Esophagus (tissue), 2 donors: ENCODE data around the gene MPRIP. TPM values are rescaled to one million over a fixed set of nuclear protein-coding genes. Genes with fewer than 3 reads are reported as not detected.

Experiments
- H3K27ac ChIP-seq, 2 donors: one replicate each; pipeline ENCODE4 v1.5.1; 2013; ENCODE audit warnings: low read depth in 2 of 2, mild to moderate bottlenecking in 2 of 2, inconsistent platforms in 1 of 2, low read length in 1 of 2, moderate library complexity in 1 of 2
- H3K27me3 ChIP-seq, 2 donors: one replicate each; pipeline ENCODE4 v1.6.1; 2013; ENCODE audit warnings: low read length in 2 of 2, control low read depth in 1 of 2, mild to moderate bottlenecking in 1 of 2; ENCODE audit not compliant: insufficient read depth in 2 of 2, control insufficient read depth in 1 of 2
- H3K36me3 ChIP-seq, 2 donors: one replicate each; pipeline ENCODE4 v1.6.1; 2013; ENCODE audit warnings: low read length in 1 of 2; ENCODE audit not compliant: control insufficient read depth in 2 of 2, insufficient read depth in 2 of 2
- H3K4me1 ChIP-seq, 2 donors: one replicate each; pipeline ENCODE4 v1.6.1; 2013; ENCODE audit warnings: low read length in 1 of 2; ENCODE audit not compliant: control insufficient read depth in 2 of 2, insufficient read depth in 2 of 2
- H3K4me3 ChIP-seq, 2 donors: one replicate each; pipeline ENCODE4 v1.5.1; 2013; ENCODE audit warnings: low read length in 2 of 2, mild to moderate bottlenecking in 2 of 2, low read depth in 1 of 2, moderate library complexity in 1 of 2
- H3K9me3 ChIP-seq, 2 donors: one replicate each; pipeline ENCODE4 v1.6.1; 2013; ENCODE audit warnings: mild to moderate bottlenecking in 2 of 2, low read depth in 1 of 2, low read length in 1 of 2, moderate library complexity in 1 of 2; ENCODE audit not compliant: control insufficient read depth in 2 of 2, insufficient read depth in 1 of 2
- WGBS, 2 donors: extraction: QIAGEN DNeasy Blood & Tissue Kit; methylation state at CpG; one replicate each; pipeline ENCODE4 v1.1.7; 2013; 5-methylcytosine and 5-hydroxymethylcytosine counted together
- polyA plus RNA-seq, 2 donors: library from polyadenylated mRNA; stranded (reverse); fragments of 200-250 nt; gene quantifications; one replicate each; pipeline ENCODE4 v1.2.3, GENCODE V29; 2013
- donor health status: healthy with polysubstance abuse.
- donor health status: Bipolar disorder and iron deficiency.

Gene MPRIP
- polyA plus RNA-seq, 2 donors = 122 to 226 TPM

DNA sequence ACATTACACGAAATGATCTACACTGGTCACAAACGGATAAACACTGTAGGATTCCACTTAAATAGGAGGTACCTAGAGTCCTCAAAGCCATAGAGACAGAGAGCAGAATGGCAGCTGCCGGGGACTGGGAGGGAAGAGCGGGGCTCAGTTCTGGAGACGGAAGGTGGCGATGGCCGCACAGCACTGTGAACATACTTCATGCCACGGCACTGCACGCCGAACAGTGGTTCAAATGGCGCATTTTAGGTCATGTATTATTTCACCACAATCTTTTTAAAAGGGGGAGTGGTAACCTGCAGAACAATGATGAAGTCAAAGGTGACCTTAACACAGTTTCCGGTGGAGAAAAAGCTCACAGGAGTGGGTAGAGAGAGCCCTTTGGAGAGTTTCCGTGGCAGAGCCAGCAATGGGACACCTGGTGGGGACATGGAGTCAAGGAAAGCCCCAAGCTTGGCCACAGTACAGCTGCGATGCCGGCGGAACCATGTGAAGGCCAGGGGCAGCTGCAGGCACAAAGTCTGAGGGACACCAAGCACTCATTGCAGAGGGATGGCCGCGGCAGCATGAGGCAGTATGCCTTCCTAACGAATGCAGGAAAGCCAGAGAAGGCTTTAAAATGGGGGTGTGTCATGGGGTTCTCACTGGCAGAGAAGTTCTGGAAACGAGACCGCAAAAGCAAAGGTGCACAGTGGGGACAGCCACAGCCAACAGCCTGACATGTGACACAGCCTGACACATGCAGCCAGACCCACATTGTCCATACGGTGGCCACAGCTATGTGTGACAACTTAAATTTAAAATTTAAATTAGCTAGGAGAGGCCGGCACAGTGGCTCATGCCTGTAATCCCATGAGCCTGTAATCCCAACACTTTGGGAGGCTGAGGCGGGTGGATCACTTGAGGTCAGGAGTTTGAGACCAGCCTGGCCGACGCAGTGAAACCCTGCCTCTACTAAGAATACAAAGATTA is 187.4 kb downstream of the MPRIP start:
- Histone ChIP-seq H3K4me3 (no peak overlapping the region), H3K27me3 (no peaks in the 10 kb centered on the region), H3K36me3 (peaks cover 11 to 60% of the 10 kb centered on the region in 2 donors), H3K9me3 (peaks cover 0 to 2% of the 10 kb centered on the region in 2 donors), H3K4me1 (peaks cover 0 to 2% of the 10 kb centered on the region in 2 donors), H3K27ac (no peak overlapping the region)
- 91 to 92% methylated on average over 26 of the region's 26 CpGs for WGBS, 2 donors

DNA sequence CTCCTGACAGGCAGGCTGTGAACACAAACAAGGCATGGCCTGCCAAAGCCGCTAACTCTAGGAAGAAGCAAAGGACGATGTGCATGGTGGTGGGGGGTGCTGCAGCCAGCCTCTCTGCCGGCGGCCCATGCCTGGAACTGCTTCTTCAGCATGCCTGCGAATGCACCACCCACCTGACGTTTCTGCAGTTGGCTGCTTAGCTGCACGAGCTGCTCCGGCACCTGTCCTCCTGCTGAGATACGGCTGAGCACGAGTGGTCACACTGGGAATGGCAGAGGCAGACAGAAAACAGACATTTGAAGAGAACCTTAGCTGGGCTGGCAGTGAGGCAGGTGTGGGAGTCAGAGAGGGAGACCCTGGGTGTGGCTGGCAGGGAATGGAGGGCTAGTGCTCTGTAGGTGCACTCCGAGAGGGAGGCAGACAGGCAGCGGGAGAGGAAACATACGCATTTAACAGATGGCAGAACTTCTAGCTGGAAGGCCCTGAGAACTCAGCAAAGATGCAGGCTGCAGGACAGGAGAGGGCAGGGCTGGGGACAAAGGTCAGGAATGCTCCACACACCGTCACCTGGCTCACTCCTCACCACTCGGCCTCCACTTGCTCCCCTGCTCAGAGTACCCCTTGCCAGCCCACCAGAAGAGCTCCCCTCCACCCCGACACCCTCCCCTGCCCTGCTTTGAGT is 189.5 kb downstream of the MPRIP start:
- no peak overlapping the region for H3K27ac ChIP-seq

DNA sequence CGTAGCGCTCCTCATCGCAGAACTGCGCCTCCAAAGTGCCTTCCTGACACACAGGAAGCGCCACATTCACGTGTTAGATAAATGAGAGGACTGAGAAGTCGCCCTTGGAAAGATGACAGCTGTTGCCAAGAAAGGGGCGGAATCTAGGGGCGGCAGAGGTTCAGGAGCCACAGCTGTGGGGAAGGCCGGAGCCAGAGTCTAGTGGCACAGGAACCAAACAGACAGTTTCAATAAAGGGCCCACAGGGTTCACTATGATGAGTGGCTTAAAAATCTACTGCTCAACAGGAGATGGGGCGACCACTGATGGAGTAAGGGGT is 190.0 kb downstream of the MPRIP start:
- Histone ChIP-seq H3K4me1 (peaks cover 3 to 4% of the 10 kb centered on the region in 2 donors), H3K27ac (no peak overlapping the region), H3K36me3 (peaks cover 3 to 40% of the 10 kb centered on the region in 2 donors), H3K4me3 (no peak overlapping the region), H3K9me3 (peaks cover 0 to 2% of the 10 kb centered on the region in 2 donors), H3K27me3 (no peaks in the 10 kb centered on the region)
- 74 to 80% methylated on average over 11 of the region's 11 CpGs for WGBS, 2 donors

More for the DNA sequence above, 189.5 kb downstream of the MPRIP start:
- Histone ChIP-seq H3K9me3 (peaks cover 0 to 2% of the 10 kb centered on the region in 2 donors), H3K4me1 (peaks cover 3 to 4% of the 10 kb centered on the region in 2 donors), H3K36me3 (peaks cover 3 to 45% of the 10 kb centered on the region in 2 donors), H3K27me3 (no peaks in the 10 kb centered on the region), H3K4me3 (no peak overlapping the region)
- WGBS, 2 donors = 74 to 82% methylated on average over 16 of the region's 16 CpGs

DNA sequence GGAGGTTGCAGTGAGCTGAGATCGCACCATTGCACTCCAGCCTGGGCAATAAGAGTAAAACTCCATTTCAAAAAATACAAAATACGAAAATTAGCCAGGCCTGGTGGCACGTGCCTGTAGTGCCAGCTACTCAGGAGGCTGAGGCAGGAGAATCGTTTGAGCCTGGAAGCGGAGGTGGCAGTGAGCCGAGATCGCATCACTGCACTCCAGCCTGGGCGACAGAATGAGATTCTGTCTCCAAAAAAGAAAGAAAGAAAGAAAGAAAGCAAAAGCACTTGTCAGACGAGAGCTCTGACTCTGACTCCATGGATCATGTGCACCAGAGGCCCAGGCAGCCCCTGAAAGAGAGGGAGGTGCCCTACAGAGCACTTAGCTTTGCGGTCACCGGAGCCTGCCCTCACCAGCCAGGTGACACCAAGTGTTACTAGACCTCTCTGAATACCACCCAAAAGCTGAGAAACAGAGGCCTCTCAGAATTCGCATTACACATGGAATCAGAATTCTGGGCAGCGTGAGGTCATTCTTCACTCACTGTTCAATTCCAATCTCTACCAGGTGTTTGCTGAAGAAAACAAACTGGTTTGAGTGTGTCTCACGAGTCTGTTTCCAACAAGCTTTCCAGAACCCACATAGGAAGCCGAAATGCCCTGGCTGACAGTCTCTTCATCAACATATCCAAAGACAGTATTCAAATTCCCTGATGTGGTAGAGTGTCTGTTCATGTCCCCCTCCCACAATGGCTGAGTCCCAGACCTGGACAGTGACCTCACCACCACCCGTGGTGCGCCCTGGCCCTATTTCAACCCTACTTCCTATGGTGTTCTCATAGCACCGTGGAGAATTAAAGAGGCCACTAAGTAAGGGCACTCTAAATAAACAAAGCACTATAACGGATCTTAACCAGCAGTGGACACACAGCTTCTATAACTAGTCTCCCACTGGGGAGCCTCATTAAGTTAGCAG is 193.2 kb downstream of the MPRIP start:
- Histone ChIP-seq H3K9me3 (peaks cover 0 to 2% of the 10 kb centered on the region in 2 donors), H3K4me1 (peaks cover 3 to 4% of the 10 kb centered on the region in 2 donors), H3K36me3 (peaks cover 0 to 16% of the 10 kb centered on the region in 2 donors), H3K27ac (peak overlapping the region in 1 of 2 donors; percentile 95), H3K27me3 (no peaks in the 10 kb centered on the region), H3K4me3 (peak overlapping the region; percentile 92 to 96)
- 44 to 46% methylated on average over 19 of the region's 19 CpGs for WGBS, 2 donors

DNA sequence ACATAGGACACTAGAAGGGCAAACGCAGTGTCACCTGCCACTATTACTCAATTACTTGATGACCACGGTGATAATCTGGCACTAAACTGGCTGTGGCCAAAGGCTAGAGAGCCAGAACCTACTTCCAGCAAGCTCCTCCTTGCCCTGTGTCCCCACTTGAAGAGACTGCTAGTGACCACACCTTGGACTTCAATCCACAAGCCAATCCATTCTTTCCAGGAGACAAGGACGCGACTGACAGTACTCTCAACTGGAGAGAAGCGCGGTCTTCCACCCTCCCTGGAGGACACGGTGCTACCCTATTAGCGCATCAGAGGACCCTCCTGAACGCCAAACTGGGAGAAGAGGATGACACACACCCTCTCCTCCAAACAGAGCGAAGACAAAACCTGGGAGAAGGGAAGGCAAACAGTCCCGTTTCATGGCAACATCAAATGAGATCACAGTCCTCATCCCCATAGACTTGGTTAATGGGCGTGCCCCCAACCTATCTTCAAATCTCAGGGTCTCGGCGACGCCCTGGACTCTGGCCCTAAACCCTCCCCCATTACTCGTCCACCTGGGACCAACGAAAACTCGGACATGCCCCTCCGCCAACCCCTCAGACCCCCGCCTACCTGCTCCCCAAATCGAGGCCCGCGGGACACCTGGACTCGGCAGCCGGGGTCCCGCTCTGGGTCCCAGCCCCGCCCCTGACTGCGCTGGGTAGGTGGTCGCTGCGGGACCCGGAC is 194.2 kb downstream of the MPRIP start:
- Histone ChIP-seq H3K27me3 (no peaks in the 10 kb centered on the region), H3K36me3 (peaks cover 0 to 10% of the 10 kb centered on the region in 2 donors), H3K4me1 (peaks cover 3 to 4% of the 10 kb centered on the region in 2 donors), H3K4me3 (peak overlapping the region; percentile 92 to 96), H3K9me3 (peaks cover 0 to 2% of the 10 kb centered on the region in 2 donors), H3K27ac (peak overlapping the region; percentile 93 to 95)
- 1% methylated on average over 31 of the region's 31 CpGs for WGBS, 2 donors

DNA sequence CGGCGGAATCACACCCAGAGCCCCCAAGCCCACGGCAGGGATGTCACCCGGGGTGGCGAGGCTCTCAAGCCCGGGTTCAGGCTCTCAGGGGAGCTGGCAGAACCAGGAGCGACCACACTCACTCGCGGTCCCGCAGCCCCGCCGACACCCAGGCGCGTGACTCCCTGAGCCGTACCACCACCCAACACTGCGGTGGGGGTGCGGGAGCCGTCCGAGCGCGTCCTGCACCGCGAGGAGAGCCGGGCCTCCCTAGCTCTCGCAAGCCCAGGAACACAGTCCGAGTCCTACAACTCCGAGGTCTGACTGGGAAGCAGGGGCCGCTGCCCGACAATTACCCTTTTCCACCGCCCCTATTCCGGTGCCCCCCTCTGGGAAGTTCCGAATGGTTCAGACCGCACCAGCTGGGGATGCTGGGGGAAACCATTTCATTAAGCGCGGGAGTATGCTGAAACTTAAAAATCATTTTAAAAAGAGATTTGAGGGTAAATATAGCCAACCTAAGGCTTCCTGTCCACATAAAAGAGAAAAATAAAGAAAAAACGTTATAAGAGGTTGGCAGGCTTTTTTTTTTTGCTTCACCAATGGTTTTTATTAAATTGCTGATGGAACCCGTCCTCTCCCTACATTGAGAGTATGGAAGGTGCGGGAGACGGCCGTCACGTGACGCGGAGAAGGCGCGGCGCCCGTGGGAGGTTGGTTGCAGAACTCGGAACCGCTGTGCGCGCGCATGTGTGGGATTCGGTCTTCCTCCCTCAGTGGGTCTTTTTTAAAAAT is 195.0 kb downstream of the MPRIP start, which contains the start of gene FLCN:
Gene FLCN, minus strand, starts transcription at position 143 of the 774 bp plus-strand sequence. CDS start 9,031 bp downstream, outside the sequence.
- Histone ChIP-seq H3K4me3 (peak within 1 kb of the TSS; percentile 92 to 96), H3K4me1 (peaks cover 2 to 3% of the 10 kb centered on the region in 2 donors), H3K27ac (peak within 1 kb of the TSS; percentile 93 to 95), H3K27me3 (no peaks in the 10 kb centered on the region), H3K36me3 (peaks cover 0 to 3% of the 10 kb centered on the region in 2 donors), H3K9me3 (no peaks in the 10 kb centered on the region)
- WGBS, 2 donors = 0% methylated on average over 53 of the region's 53 CpGs

DNA sequence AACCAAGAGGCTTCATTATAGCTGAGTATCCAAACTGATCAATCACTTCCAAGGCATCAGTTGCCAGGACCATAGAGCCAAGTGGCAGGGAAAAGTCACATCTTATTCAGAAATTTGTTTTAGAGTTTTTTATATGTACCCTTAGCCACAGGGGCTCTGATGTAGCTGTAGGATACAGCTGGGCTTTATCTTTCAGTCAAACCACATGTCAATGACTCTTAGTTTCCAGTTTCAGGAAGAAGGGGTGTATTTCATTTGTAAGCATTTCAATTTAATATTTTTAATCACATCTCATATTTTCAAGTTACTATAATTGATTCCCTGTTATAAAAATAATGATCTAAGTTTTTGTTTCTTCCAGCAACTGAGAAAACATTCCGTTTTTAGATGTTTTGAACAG is 197.6 kb downstream of the MPRIP start:
- no peaks in the 10 kb centered on the region for H3K36me3 ChIP-seq
- H3K27ac ChIP-seq = no peak overlapping the region
- H3K9me3 ChIP-seq = no peaks in the 10 kb centered on the region
- no peak overlapping the region for H3K4me3 ChIP-seq
- WGBS, 2 donors = 62 to 69% methylated on average over 1 of the region's 1 CpG
- H3K4me1 ChIP-seq = peaks cover 2 to 3% of the 10 kb centered on the region in 2 donors
- no peaks in the 10 kb centered on the region for H3K27me3 ChIP-seq

DNA sequence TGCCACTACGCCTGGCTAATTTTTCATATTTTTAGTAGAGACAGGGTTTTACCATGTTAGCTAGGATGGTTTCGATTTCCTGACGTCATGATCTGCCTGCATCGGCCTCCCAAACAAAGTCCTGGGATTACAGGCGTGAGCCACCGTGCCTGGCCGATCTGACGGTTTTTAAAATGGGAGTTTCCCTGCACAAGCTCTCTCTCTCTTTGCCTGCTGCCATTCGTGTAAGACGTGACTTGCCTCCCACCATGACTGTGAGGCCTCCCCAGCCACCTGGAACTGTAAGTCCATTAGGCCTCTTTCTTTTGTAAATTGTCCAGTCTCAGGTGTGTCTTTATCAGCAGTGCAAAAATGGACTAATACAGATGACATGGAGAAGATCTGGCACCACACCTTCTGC is 199.4 kb downstream of the MPRIP start:
- H3K36me3 ChIP-seq = no peaks in the 10 kb centered on the region
- WGBS, 2 donors = 88 to 91% methylated on average over 10 of the region's 10 CpGs
- H3K27ac ChIP-seq = no peak overlapping the region
- H3K27me3 ChIP-seq = no peaks in the 10 kb centered on the region
- H3K9me3 ChIP-seq = no peaks in the 10 kb centered on the region
- H3K4me3 ChIP-seq = no peak overlapping the region
- H3K4me1 ChIP-seq = no peaks in the 10 kb centered on the region
